GDM1 (cell line): Measurements from ENCODE around the gene PPP1CB.

Source experiments
- DNase-seq: peaks from one replicate; lab custom pipeline; 2025; lab: John Stamatoyannopoulos, UW

The PPP1CB gene

GRCh38 chr2:28745225-28745624 is 6.4 kb upstream of the PPP1CB start:
- no peak for DNase-seq

- DNase-seq, result no peak
Measured at GRCh38 chr2:28745876-28746275, 5.8 kb upstream of the PPP1CB start.

- DNase-seq, result no peak
Measured at GRCh38 chr2:28746429-28747111, 5.1 kb upstream of the PPP1CB start.

GRCh38 chr2:28747714-28748113 is 3.9 kb upstream of the PPP1CB start:
- DNase-seq, result no peak

GRCh38 chr2:28748176-28748575 is 3.5 kb upstream of the PPP1CB start:
- no peak for DNase-seq

- no peak for DNase-seq
Measured at GRCh38 chr2:28748941-28749340, 2.7 kb upstream of the PPP1CB start.

GRCh38 chr2:28749526-28749925 is 2.1 kb upstream of the PPP1CB start:
- DNase-seq, result no peak

- no peak for DNase-seq
Measured at GRCh38 chr2:28750316-28751251, 1.0 kb upstream of the PPP1CB start.

- no peak for DNase-seq
Measured at GRCh38 chr2:28751956-28752630, 463 bp downstream of the PPP1CB start.

GRCh38 chr2:28752631-28753376 is 1.2 kb downstream of the PPP1CB start:
- no peak for DNase-seq

- no peak for DNase-seq
Measured at GRCh38 chr2:28754321-28754720, 2.7 kb downstream of the PPP1CB start.

- no peak for DNase-seq
Measured at GRCh38 chr2:28755421-28755820, 3.8 kb downstream of the PPP1CB start.

GRCh38 chr2:28758459-28758858 is 6.8 kb downstream of the PPP1CB start:
- no peak for DNase-seq

- DNase-seq, result no peak
Measured at GRCh38 chr2:28761420-28761819, 9.8 kb downstream of the PPP1CB start.

- DNase-seq, result no peak
Measured at GRCh38 chr2:28764909-28765711, 13.5 kb downstream of the PPP1CB start.

GRCh38 chr2:28766070-28766469 is 14.4 kb downstream of the PPP1CB start:
- no peak for DNase-seq

GRCh38 chr2:28767337-28767736 is 15.7 kb downstream of the PPP1CB start:
- no peak for DNase-seq

GRCh38 chr2:28768422-28768821 is 16.8 kb downstream of the PPP1CB start:
- DNase-seq, result no peak

- DNase-seq, result no peak
Measured at GRCh38 chr2:28768952-28769351, 17.3 kb downstream of the PPP1CB start.

GRCh38 chr2:28772351-28772750 is 20.7 kb downstream of the PPP1CB start:
- no peak for DNase-seq

GRCh38 chr2:28776471-28776870 is 24.8 kb downstream of the PPP1CB start:
- DNase-seq, result no peak
